ENCODE data around the gene UROC1.

The UROC1 gene

DNA sequence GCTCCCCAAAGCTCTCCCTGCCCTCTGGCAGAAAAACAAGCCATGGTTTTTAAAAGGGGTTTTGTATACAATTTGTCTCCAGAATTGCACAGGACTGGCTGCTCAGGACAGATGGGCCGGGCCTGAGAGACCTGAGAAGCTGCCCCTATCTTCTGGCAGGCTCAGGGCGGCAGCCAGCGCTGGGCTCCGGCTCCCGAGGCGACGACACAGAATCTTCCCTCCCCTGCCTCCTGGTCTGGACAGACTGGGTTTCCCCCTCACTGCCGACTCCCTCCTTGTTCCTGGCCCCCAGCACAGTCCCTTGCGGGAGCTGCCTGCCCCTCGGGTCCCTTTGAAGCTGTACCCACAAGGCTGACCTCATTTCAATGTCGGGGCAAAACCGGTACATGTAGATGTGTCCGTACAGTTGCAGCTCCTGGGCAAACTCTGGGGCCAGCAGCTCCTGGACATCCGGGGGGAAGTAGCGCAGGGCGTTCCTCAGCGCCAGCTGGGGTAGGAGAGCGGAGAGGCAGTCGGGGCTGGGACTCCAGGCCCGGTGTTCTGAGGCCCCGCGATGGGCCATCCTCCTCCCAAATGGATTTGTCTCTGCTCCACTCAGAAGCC lies 7.2 kb downstream of the UROC1 start:
- intact Hi-C loops (cut with DNase I; ENCODE audit: low total_unique reads): no loop called here
- no peak for DNase-seq
- Histone ChIP-seq H3K4me3 (no peak overlapping the region), H3K36me3 (no peaks in the 10 kb centered on the region), H3K27ac (no peak overlapping the region), H3K9me3 (no peaks in the 10 kb centered on the region), H3K27me3 (peaks cover 0 to 2% of the 10 kb centered on the region in 2 donors), H3K4me1 (no peaks in the 10 kb centered on the region)
- TF ChIP-seq CTCF (IDR thresholded peaks at IDR 0.05): no peak

DNA sequence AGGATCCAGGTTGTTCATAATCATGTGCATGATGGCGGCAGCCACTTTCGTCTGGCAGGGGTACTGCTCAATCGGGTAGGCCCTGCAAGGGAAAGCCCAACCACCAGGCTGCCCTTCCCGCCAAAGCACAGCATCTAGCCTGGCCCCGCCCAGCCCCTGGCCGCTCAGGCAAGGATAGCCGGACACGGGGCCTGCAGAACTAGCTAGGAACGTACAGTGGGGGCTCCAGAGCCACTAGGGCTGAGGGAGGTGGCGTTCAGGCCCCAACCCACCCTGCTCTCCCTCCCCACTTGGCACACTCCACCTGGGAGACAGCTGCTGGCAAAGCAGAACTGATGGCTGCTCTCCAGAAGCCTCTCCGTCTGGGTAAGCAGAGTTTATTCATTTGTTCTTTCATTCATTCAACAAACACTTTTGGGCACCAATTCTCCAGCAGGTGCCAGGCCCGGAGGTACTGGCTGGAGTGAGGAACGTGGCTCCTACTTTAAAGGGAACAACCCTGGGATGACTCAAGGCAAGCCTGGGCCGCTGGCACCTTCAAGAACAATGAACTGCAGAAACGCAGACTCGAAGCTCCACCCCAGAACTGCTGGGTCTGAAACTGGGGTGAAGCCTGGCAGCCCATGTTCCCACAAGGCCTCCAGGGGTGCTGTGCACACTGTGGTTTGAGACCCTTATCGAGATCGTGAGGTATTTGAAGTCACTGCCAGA lies 7.8 kb downstream of the UROC1 start:
- Histone ChIP-seq H3K4me1 (no peaks in the 10 kb centered on the region), H3K9me3 (no peaks in the 10 kb centered on the region), H3K27me3 (peaks cover 0 to 8% of the 10 kb centered on the region in 2 donors), H3K27ac (no peak overlapping the region), H3K4me3 (no peak overlapping the region), H3K36me3 (no peaks in the 10 kb centered on the region)
- DNase-seq: no peak
- intact Hi-C loops (cut with DNase I; ENCODE audit: low total_unique reads): no loop called here
- TF ChIP-seq CTCF (IDR thresholded peaks at IDR 0.05): no peak

DNA sequence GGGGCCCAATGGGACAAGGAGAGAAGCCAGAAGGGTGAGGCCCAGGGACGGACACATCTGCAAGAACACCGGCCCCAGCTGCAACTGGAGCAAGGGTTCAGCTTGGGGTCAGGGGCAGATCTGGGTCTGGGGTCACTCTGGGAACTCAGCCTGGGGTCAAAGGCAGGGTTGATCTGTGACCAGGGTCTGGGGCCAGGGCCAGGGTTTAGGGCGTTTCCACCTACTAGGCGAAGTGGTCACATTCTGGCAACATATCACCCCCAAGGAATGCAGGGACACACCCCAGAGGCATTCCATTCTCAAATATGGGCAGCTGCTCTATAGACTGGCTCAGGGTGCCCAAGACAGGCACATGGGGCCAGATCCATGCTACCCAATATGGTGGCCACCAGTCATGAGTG lies 9.0 kb downstream of the UROC1 start:
- no peak for TF ChIP-seq CTCF (IDR thresholded peaks at IDR 0.05)
- Histone ChIP-seq H3K27ac (no peak overlapping the region), H3K27me3 (peaks cover 0 to 11% of the 10 kb centered on the region in 2 donors), H3K4me1 (no peaks in the 10 kb centered on the region), H3K9me3 (no peaks in the 10 kb centered on the region), H3K36me3 (no peaks in the 10 kb centered on the region), H3K4me3 (no peak overlapping the region)
- no peak for DNase-seq
- intact Hi-C loops (cut with DNase I; ENCODE audit: low total_unique reads): no loop called here

DNA sequence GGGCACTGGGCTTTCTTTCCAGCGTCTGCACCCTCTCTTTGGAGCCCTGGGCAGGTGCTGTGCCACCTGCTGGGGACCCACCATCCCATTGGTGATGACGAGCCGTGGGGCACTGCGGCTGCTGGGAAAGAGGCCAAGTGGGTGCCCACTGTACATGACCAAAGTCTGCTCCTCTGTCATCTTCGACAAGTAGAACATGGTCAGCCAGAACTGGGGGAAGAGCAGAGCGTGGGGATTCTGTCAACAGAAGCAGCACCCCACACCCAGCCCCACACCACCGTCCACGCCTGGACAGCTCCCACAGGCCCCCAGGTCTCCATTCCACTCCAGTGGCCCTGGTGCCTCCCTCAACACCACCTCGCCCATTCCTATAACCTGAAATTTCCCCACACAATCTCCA lies 9.7 kb downstream of the UROC1 start:
- intact Hi-C loops (cut with DNase I; ENCODE audit: low total_unique reads): no loop called here
- TF ChIP-seq CTCF (IDR thresholded peaks at IDR 0.05): no peak
- Histone ChIP-seq H3K4me3 (no peak overlapping the region), H3K36me3 (no peaks in the 10 kb centered on the region), H3K9me3 (no peaks in the 10 kb centered on the region), H3K27me3 (peaks cover 0 to 14% of the 10 kb centered on the region in 2 donors), H3K4me1 (no peaks in the 10 kb centered on the region), H3K27ac (no peak overlapping the region)
- no peak for DNase-seq

DNA sequence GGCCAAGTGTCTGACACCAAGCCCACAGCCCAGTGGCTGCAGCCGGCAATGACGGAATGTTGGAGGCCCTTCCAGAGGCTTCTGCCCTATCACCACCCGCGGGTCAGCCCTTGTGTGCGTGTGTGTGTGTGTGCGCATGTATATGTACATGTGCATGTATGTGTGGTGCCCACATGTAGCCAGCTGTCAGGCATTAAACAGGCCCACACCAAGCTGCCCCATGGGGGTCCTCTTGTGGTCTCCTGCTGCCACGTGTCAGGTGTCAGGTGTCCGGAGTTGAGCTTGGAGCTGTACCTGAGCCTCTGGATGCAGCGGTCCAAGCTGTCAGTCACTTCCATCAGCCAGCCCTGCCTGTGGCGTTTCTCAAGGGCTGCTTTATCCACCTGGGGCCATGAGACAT lies 13.9 kb downstream of the UROC1 start:
- intact Hi-C loops (cut with DNase I; ENCODE audit: low total_unique reads): no loop called here
- H3K36me3 ChIP-seq: no peaks in the 10 kb centered on the region
- H3K27me3 ChIP-seq: peaks cover 0 to 14% of the 10 kb centered on the region in 2 donors
- H3K4me1 ChIP-seq: no peaks in the 10 kb centered on the region
- no peak for DNase-seq
- H3K4me3 ChIP-seq: no peak overlapping the region
- no peaks in the 10 kb centered on the region for H3K9me3 ChIP-seq
- no peak for TF ChIP-seq CTCF (IDR thresholded peaks at IDR 0.05)
- H3K27ac ChIP-seq: no peak overlapping the region

Measured in tibial artery (tissue), 4 donors.